Activated CD8-positive, alpha-beta memory T cell treated with anti-CD3 and anti-CD28 coated beads, Interleukin-2, amount 10 ng/mL, durations not matched to agents 7 days and 5 days (primary cell): ENCODE data around the gene NOP9. TPM values are rescaled to one million over a fixed set of nuclear protein-coding genes. Genes with fewer than 3 reads are reported as not detected.
A peak's percentile ranks its signal among the peaks of the same experiment; 100 is the strongest.

Source experiments
- ATAC-seq: fragments of 150-1000 bp; cut with Tn5 transposase; one replicate; pipeline ENCODE4 v1.10.0; 2021; ENCODE audit warnings: moderate library complexity
- CTCF ChIA-PET: fragments of 350-600 bp; sonication (Branson Sonifier 250); formaldehyde crosslinking; loops from one replicate; lab custom pipeline; 2021; ENCODE audit warnings: antibody characterized with exemption; lab: Charles Lee
- DNase-seq: peaks from one replicate; pipeline ENCODE4 v3.0.0-alpha.2; 2020
- H3K27ac Mint-ChIP-seq: one replicate; pipeline ENCODE4 v1.8.0; 2021; ENCODE audit warnings: mild to moderate bottlenecking, mixed read lengths
- H3K27me3 Mint-ChIP-seq: one replicate; pipeline ENCODE4 v1.8.0; 2021; ENCODE audit warnings: mixed read lengths
- H3K36me3 Mint-ChIP-seq: one replicate; pipeline ENCODE4 v1.8.0; 2021; ENCODE audit warnings: mild to moderate bottlenecking, mixed read lengths
- H3K4me1 Mint-ChIP-seq: one replicate; pipeline ENCODE4 v1.8.0; 2021; ENCODE audit warnings: mixed read lengths
- H3K4me3 Mint-ChIP-seq: one replicate; pipeline ENCODE4 v1.8.0; 2021; ENCODE audit warnings: mild to moderate bottlenecking, moderate library complexity, mixed read lengths
- H3K9me3 Mint-ChIP-seq: one replicate; pipeline ENCODE4 v1.8.0; 2022; ENCODE audit warnings: low read depth, mixed read lengths
- total RNA-seq, 2 experiments: library from RNA; stranded (reverse); gene quantifications; one replicate each; pipeline ENCODE4 v1.2.3, GENCODE V29; 2021

The NOP9 gene
- total RNA-seq, 2 experiments from 2014 or later, result 34.2 to 38.3 TPM

- DNase-seq, result no peak
- Mint-ChIP-seq H3K27ac (no peak overlapping the region), H3K4me1 (peaks cover 50% of the 10 kb centered on the region), H3K9me3 (no peaks in the 10 kb centered on the region), H3K27me3 (no peaks in the 10 kb centered on the region), H3K36me3 (peaks cover 37% of the 10 kb centered on the region), H3K4me3 (no peak overlapping the region)
- CTCF ChIA-PET, result interaction anchor here (0.7 to 20.8 kb wide), 32 partner anchors 9 to 250 kb away, joined by 3 to 541 read pairs (median 6); partner anchors contain the start of genes ADCY4, CBLN3, CHMP4A and DHRS1
- ATAC-seq, result no peak
These were observed 8.9 kb downstream of the NOP9 start for GRCh38 chr14:24308342-24309124.

GRCh38 chr14:24309538-24310264, 10.1 kb downstream of the NOP9 start, which contains the start of gene LTB4R2:
LTB4R2 (plus strand) TSS chr14:24310140; CDS start chr14:24310665, 525 bp downstream.
- Mint-ChIP-seq H3K27ac (peak within 1 kb of the TSS; percentile 80), H3K4me1 (peaks cover 62% of the 10 kb centered on the region), H3K9me3 (no peaks in the 10 kb centered on the region), H3K36me3 (peaks cover 39% of the 10 kb centered on the region), H3K4me3 (peak within 1 kb of the TSS; percentile 75), H3K27me3 (no peaks in the 10 kb centered on the region)
- CTCF ChIA-PET, result interaction anchor here (1.5 to 20.8 kb wide), 14 partner anchors 11 to 195 kb away, joined by 4 to 541 read pairs (median 24); partner anchors contain the start of genes ADCY4, CBLN3, CHMP4A and DCAF11
- DNase-seq (no peak), ATAC-seq (no peak)

- CTCF ChIA-PET, result interaction anchor here (0.7 to 20.8 kb wide), 17 partner anchors 11 to 195 kb away, joined by 3 to 541 read pairs (median 12); partner anchors contain the start of genes ADCY4, CBLN3, CHMP4A and DCAF11
- Mint-ChIP-seq H3K27me3 (no peaks in the 10 kb centered on the region), H3K27ac (peak overlapping the region; percentile 80), H3K4me1 (peaks cover 67% of the 10 kb centered on the region), H3K36me3 (peaks cover 34% of the 10 kb centered on the region), H3K4me3 (peak overlapping the region; percentile 75), H3K9me3 (no peaks in the 10 kb centered on the region)
- ATAC-seq (no peak), DNase-seq (no peak)
These were observed 10.6 kb downstream of the NOP9 start for GRCh38 chr14:24310265-24310645.

GRCh38 chr14:24310646-24311604, 11.3 kb downstream of the NOP9 start, which contains the start of gene LTB4R:
LTB4R (plus strand) TSS chr14:24311502; CDS start chr14:24315652, 4,150 bp downstream.
- Mint-ChIP-seq H3K36me3 (peaks cover 31% of the 10 kb centered on the region), H3K27ac (peak within 1 kb of the TSS; percentile 87), H3K9me3 (no peaks in the 10 kb centered on the region), H3K4me1 (peaks cover 72% of the 10 kb centered on the region), H3K4me3 (peak within 1 kb of the TSS; percentile 75), H3K27me3 (no peaks in the 10 kb centered on the region)
- CTCF ChIA-PET, result interaction anchor here (0.7 to 20.8 kb wide), 18 partner anchors 12 to 196 kb away, joined by 3 to 541 read pairs (median 12); partner anchors contain the start of genes ADCY4, CBLN3, CHMP4A and DCAF11
- peak; percentile 90 for ATAC-seq
- peak; percentile 80 for DNase-seq

GRCh38 chr14:24311837-24312615, 12.4 kb downstream of the NOP9 start:
- Mint-ChIP-seq H3K9me3 (no peaks in the 10 kb centered on the region), H3K36me3 (peaks cover 26% of the 10 kb centered on the region), H3K4me3 (peak overlapping the region; percentile 75), H3K27ac (peak overlapping the region; percentile 87), H3K4me1 (peaks cover 77% of the 10 kb centered on the region), H3K27me3 (no peaks in the 10 kb centered on the region)
- CTCF ChIA-PET, result interaction anchor here (1.0 to 20.8 kb wide), 13 partner anchors 12 to 124 kb away, joined by 3 to 541 read pairs (median 19); partner anchors contain the start of genes ADCY4, CBLN3, CHMP4A and DHRS1
- DNase-seq, result no peak
- ATAC-seq, result no peak

GRCh38 chr14:24312736-24313507, 13.3 kb downstream of the NOP9 start:
- peak overlapping the region; percentile 75 for H3K4me3 Mint-ChIP-seq
- CTCF ChIA-PET, result interaction anchor here (1.0 to 20.8 kb wide), 12 partner anchors 11 to 204 kb away, joined by 3 to 541 read pairs (median 28); partner anchors contain the start of genes ADCY4, CBLN3, DHRS1 and GMPR2
- H3K36me3 Mint-ChIP-seq, result peaks cover 24% of the 10 kb centered on the region
- ATAC-seq (no peak), DNase-seq (peak; percentile 79)
- H3K27me3 Mint-ChIP-seq, result no peaks in the 10 kb centered on the region
- peak overlapping the region; percentile 87 for H3K27ac Mint-ChIP-seq
- H3K9me3 Mint-ChIP-seq, result no peaks in the 10 kb centered on the region
- H3K4me1 Mint-ChIP-seq, result peaks cover 76% of the 10 kb centered on the region

GRCh38 chr14:24313913-24314312, 14.3 kb downstream of the NOP9 start:
- no peaks in the 10 kb centered on the region for H3K9me3 Mint-ChIP-seq
- H3K4me1 Mint-ChIP-seq, result peaks cover 68% of the 10 kb centered on the region
- peak overlapping the region; percentile 87 for H3K27ac Mint-ChIP-seq
- H3K4me3 Mint-ChIP-seq, result peak overlapping the region; percentile 34
- ATAC-seq (no peak), DNase-seq (no peak)
- CTCF ChIA-PET, result interaction anchor here (1.1 to 20.8 kb wide), 8 partner anchors 10 to 205 kb away, joined by 3 to 541 read pairs (median 99); partner anchors contain the start of genes ADCY4, CBLN3, DHRS1 and GMPR2
- peaks cover 21% of the 10 kb centered on the region for H3K36me3 Mint-ChIP-seq
- no peaks in the 10 kb centered on the region for H3K27me3 Mint-ChIP-seq

GRCh38 chr14:24314377-24315193, 14.9 kb downstream of the NOP9 start:
- Mint-ChIP-seq H3K36me3 (peaks cover 18% of the 10 kb centered on the region), H3K4me3 (peak overlapping the region; percentile 34), H3K27ac (peak overlapping the region; percentile 87), H3K4me1 (peaks cover 62% of the 10 kb centered on the region), H3K9me3 (no peaks in the 10 kb centered on the region), H3K27me3 (peaks cover 5% of the 10 kb centered on the region)
- CTCF ChIA-PET, result interaction anchor here (1.3 to 20.8 kb wide), 6 partner anchors 9 to 116 kb away, joined by 3 to 541 read pairs (median 134); partner anchors contain the start of genes ADCY4, CBLN3, DHRS1 and GMPR2
- ATAC-seq, result no peak
- DNase-seq, result no peak

- CTCF ChIA-PET, result no interaction called here
- H3K9me3 Mint-ChIP-seq, result no peaks in the 10 kb centered on the region
- DNase-seq, result no peak
- peaks cover 54% of the 10 kb centered on the region for H3K4me1 Mint-ChIP-seq
- H3K27ac Mint-ChIP-seq, result no peak overlapping the region
- H3K4me3 Mint-ChIP-seq, result no peak overlapping the region
- no peak for ATAC-seq
- H3K36me3 Mint-ChIP-seq, result peaks cover 18% of the 10 kb centered on the region
- H3K27me3 Mint-ChIP-seq, result peaks cover 11% of the 10 kb centered on the region
These were observed 15.7 kb downstream of the NOP9 start for GRCh38 chr14:24315243-24315806.
